NCI-H146 treated with DMSO at 0.1 percent for 48 hours (cell line): ENCODE data around the gene TTC17.
"Not testable (repeated sequence)": the region's sequence is repeated elsewhere in the genome, so short reads cannot be mapped to it uniquely, and the experiment has no call there.

Experiments
- DNase-seq: peaks from one replicate; lab custom pipeline; 2025; ENCODE audit not compliant: unreplicated experiment; lab: John Stamatoyannopoulos, UW

Gene TTC17

GRCh38 chr11:43447151-43447550 is 88.4 kb downstream of the TTC17 start:
- no peak for DNase-seq

- DNase-seq: no peak
Observed at GRCh38 chr11:43458486-43458885, 99.8 kb downstream of the TTC17 start.

GRCh38 chr11:43459246-43459645 is 100.5 kb downstream of the TTC17 start:
- DNase-seq: no peak

GRCh38 chr11:43462359-43462758 is 103.6 kb downstream of the TTC17 start:
- no peak for DNase-seq

- no peak for DNase-seq
Observed at GRCh38 chr11:43467958-43468357, 109.2 kb downstream of the TTC17 start.

- DNase-seq: not testable (repeated sequence)
Observed at GRCh38 chr11:43477491-43477890, 118.8 kb downstream of the TTC17 start.

- DNase-seq: no peak
Observed at GRCh38 chr11:43486141-43486540, 127.4 kb downstream of the TTC17 start.

- no peak for DNase-seq
Observed at GRCh38 chr11:43489869-43490465, 131.2 kb downstream of the TTC17 start.

GRCh38 chr11:43492701-43493100 is 134.0 kb downstream of the TTC17 start:
- no peak for DNase-seq

- no peak for DNase-seq
Observed at GRCh38 chr11:43493431-43493830, 134.7 kb downstream of the TTC17 start.

GRCh38 chr11:43497144-43497543 is 138.4 kb downstream of the TTC17 start:
- DNase-seq: no peak

GRCh38 chr11:43498561-43498960 is 139.8 kb downstream of the TTC17 start:
- DNase-seq: no peak

- DNase-seq: no peak
Observed at GRCh38 chr11:43503417-43503816, 144.7 kb downstream of the TTC17 start.

GRCh38 chr11:43504316-43504950 is 145.7 kb downstream of the TTC17 start:
- DNase-seq: peak; percentile 30

GRCh38 chr11:43505171-43505570 is 146.5 kb downstream of the TTC17 start:
- no peak for DNase-seq

GRCh38 chr11:43507171-43507570 is 148.5 kb downstream of the TTC17 start:
- DNase-seq: no peak

GRCh38 chr11:43508511-43508918 is 149.8 kb downstream of the TTC17 start:
- DNase-seq: no peak

- DNase-seq: no peak
Observed at GRCh38 chr11:43511959-43512358, 153.2 kb downstream of the TTC17 start.

GRCh38 chr11:43515090-43515489 is 156.4 kb downstream of the TTC17 start:
- peak; percentile 28 for DNase-seq

- no peak for DNase-seq
Observed at GRCh38 chr11:43516316-43516850, 157.7 kb downstream of the TTC17 start.

- no peak for DNase-seq
Observed at GRCh38 chr11:43517518-43517917, 158.8 kb downstream of the TTC17 start.

GRCh38 chr11:43518408-43519160 is 159.9 kb downstream of the TTC17 start:
- DNase-seq: no peak
